HepG2 (cell line): ENCODE data around the gene CYSRT1. TPM values are rescaled to one million over a fixed set of nuclear protein-coding genes. Genes with fewer than 3 reads are reported as not detected.

Experiments
- HMGXB4 ChIP-seq, 2 experiments: sonication (generic) in 1 of 2; formaldehyde crosslinking in 1 of 2; IDR thresholded peaks; 2 replicates each; pipeline versions ENCODE4 v1.4.0 to v1.6.1; 2018 to 2020; ENCODE audit warnings: missing genetic modification reagents in 2 of 2, borderline replicate concordance in 1 of 2, low read depth in 1 of 2, mild to moderate bottlenecking in 1 of 2, missing biosample characterization in 1 of 2
- MTF1 ChIP-seq: sonication (generic); formaldehyde crosslinking; IDR thresholded peaks from 2 replicates; pipeline ENCODE4 v1.5.0; 2020; ENCODE audit warnings: missing genetic modification reagents
- NR2F1 ChIP-seq, 2 experiments: fragments of 450-650 bp in 1 of 2; formaldehyde crosslinking in 1 of 2; IDR thresholded peaks; 2 replicates each; pipeline versions ENCODE4 v1.5.0 to v1.6.1; 2016 to 2020; ENCODE audit warnings: mild to moderate bottlenecking in 1 of 2, missing compliant biosample characterization in 1 of 2, missing genetic modification reagents in 1 of 2, moderate library complexity in 1 of 2
- RBAK ChIP-seq: sonication (generic); formaldehyde crosslinking; IDR thresholded peaks from 2 replicates; pipeline ENCODE4 v1.5.1; 2020; ENCODE audit warnings: mild to moderate bottlenecking, missing genetic modification reagents
- SNAPC2 ChIP-seq: sonication (generic); formaldehyde crosslinking; IDR thresholded peaks from 2 replicates; pipeline ENCODE4 v1.8.1; 2022; ENCODE audit warnings: mild to moderate bottlenecking, missing genetic modification reagents
- TARDBP ChIP-seq: sonication (generic); formaldehyde crosslinking; IDR thresholded peaks from 2 replicates; pipeline ENCODE4 v1.8.0; 2022; ENCODE audit warnings: mild to moderate bottlenecking, missing genetic modification reagents
- THYN1 ChIP-seq: sonication (generic); formaldehyde crosslinking; IDR thresholded peaks from 2 replicates; pipeline ENCODE4 v1.8.1; 2023; ENCODE audit warnings: low read depth, mild to moderate bottlenecking, moderate library complexity, missing genetic modification reagents, borderline replicate concordance
- XRCC5 ChIP-seq: fragments of 200-400 bp; formaldehyde crosslinking; optimal IDR thresholded peaks from 2 replicates; pipeline ENCODE3; 2017; ENCODE audit warnings: mild to moderate bottlenecking, low read length
- ZBTB43 ChIP-seq: sonication (generic); formaldehyde crosslinking; conservative IDR thresholded peaks from 2 replicates; pipeline ENCODE4 v1.4.0; 2020; ENCODE audit warnings: missing genetic modification reagents
- ZMYM2 ChIP-seq: sonication (generic); formaldehyde crosslinking; IDR thresholded peaks from 2 replicates; pipeline ENCODE4 v1.8.0; 2022; ENCODE audit warnings: mild to moderate bottlenecking, missing genetic modification reagents
- ZMYM3 ChIP-seq: sonication (generic); formaldehyde crosslinking; IDR thresholded peaks from 2 replicates; pipeline ENCODE4 v1.5.1; 2020; ENCODE audit warnings: mild to moderate bottlenecking, missing genetic modification reagents
- ZNF101 ChIP-seq: sonication (generic); formaldehyde crosslinking; IDR thresholded peaks from 2 replicates; pipeline ENCODE4 v1.4.0; 2020; ENCODE audit warnings: mild to moderate bottlenecking, low read depth, missing genetic modification reagents, borderline replicate concordance
- ZNF333 ChIP-seq: sonication (generic); formaldehyde crosslinking; IDR thresholded peaks from 2 replicates; pipeline ENCODE4 v1.4.0; 2020; ENCODE audit warnings: mild to moderate bottlenecking, missing genetic modification reagents, borderline replicate concordance
- ZNF496 ChIP-seq: sonication (generic); formaldehyde crosslinking; IDR thresholded peaks from 2 replicates; pipeline ENCODE4 v1.8.1; 2023; ENCODE audit warnings: mild to moderate bottlenecking, moderate library complexity, missing genetic modification reagents; ENCODE audit not compliant: insufficient replicate concordance
- ZNF720 ChIP-seq: sonication (generic); formaldehyde crosslinking; IDR thresholded peaks from 2 replicates; pipeline ENCODE4 v1.4.0; 2020; ENCODE audit warnings: missing genetic modification reagents
- ZNF761 ChIP-seq: sonication (generic); formaldehyde crosslinking; conservative IDR thresholded peaks from 2 replicates; pipeline ENCODE4 v1.4.0; 2020; ENCODE audit warnings: mild to moderate bottlenecking, missing genetic modification reagents
- ZNF772 ChIP-seq: sonication (generic); formaldehyde crosslinking; IDR thresholded peaks from 2 replicates; pipeline ENCODE4 v1.5.0; 2020; ENCODE audit warnings: mild to moderate bottlenecking, missing genetic modification reagents
- ZNF775 ChIP-seq: sonication (generic); formaldehyde crosslinking; IDR thresholded peaks from 2 replicates; pipeline ENCODE4 v1.4.0; 2020; ENCODE audit warnings: missing genetic modification reagents, mild to moderate bottlenecking, moderate library complexity, borderline replicate concordance
- polyA plus RNA-seq, 8 experiments: library from polyadenylated mRNA; depleted of rRNA in 3 of 8; stranded (reverse) in 7 of 8; unstranded in 1 of 8; fragments of >200 nt; fragmentation: Illumina TruSeq in 4 of 8; extraction: Trizol in 4 of 8; gene quantifications; 2 replicates each; pipeline versions ENCODE4 v1.2.1 to v1.2.3, GENCODE V29; 2011 to 2016; ENCODE audit warnings: low read depth in 4 of 8, missing spikeins in 1 of 8, mixed read lengths in 1 of 8; ENCODE audit not compliant: insufficient read depth in 1 of 8
- total RNA-seq, 5 experiments: library from RNA; depleted of rRNA; stranded (reverse); fragments of >200 nt; fragmentation: Illumina TruSeq; extraction: Trizol; gene quantifications; 2 replicates each; pipeline ENCODE4 v1.2.3, GENCODE V29; 2016; ENCODE audit warnings: low read depth in 1 of 5
- TF ChIP-seq, protein P1 (sequence below): sonication (generic); formaldehyde crosslinking; IDR thresholded peaks from 2 replicates; pipeline ENCODE4 v1.5.0; 2020; ENCODE audit warnings: missing genetic modification reagents
- TF ChIP-seq, protein P2 (sequence below): sonication (generic); formaldehyde crosslinking; IDR thresholded peaks from 2 replicates; pipeline ENCODE4 v1.5.1; 2020; ENCODE audit warnings: missing genetic modification reagents, mild to moderate bottlenecking, borderline replicate concordance
- TF ChIP-seq, protein P3 (sequence below): sonication (generic); formaldehyde crosslinking; IDR thresholded peaks from 2 replicates; pipeline ENCODE4 v1.5.1; 2020; ENCODE audit warnings: missing genetic modification reagents, mild to moderate bottlenecking, borderline replicate concordance

CYSRT1 gene
- total and polyA plus RNA-seq, 2 of the 13 experiments (the other 11 are each of a cell fraction or from before 2014, with no cell fraction given), result 1.5 to 2.1 TPM

GRCh38 chr9:137254624-137255447 is 29.9 kb downstream of the CYSRT1 start, which contains the start of gene NELFB (continued):
- TF ChIP-seq TARDBP (CRISPR knock-in tag) (no peak), HMGXB4 (CRISPR knock-in tag; IDR thresholded peaks at IDR 0.05; ENCODE audit: borderline replicate concordance in 1 of 2, low read depth in 1 of 2) (peak; percentile 17 to 34; a peak in 2 of 4 replicates), ZNF101 (CRISPR knock-in tag) (no peak), ZNF333 (CRISPR knock-in tag) (no peak; the same call in 1 of the 2 replicates), NR2F1 (CRISPR knock-in tag; IDR thresholded peaks at IDR 0.05) (no peak), ZMYM3 (no peak), ZNF761 (no peak), ZBTB43 (0 out of 2 replicates have a peak, but pooled peaks have one; percentile 36), RBAK (CRISPR knock-in tag) (no peak), MTF1 (CRISPR knock-in tag) (no peak), THYN1 (no peak), SNAPC2 (CRISPR knock-in tag) (0 out of 2 replicates have a peak, but pooled peaks have one; percentile 21), ZNF720 (CRISPR knock-in tag) (no peak), XRCC5 (peak; percentile 59), ZNF772 (no peak), ZNF775 (CRISPR knock-in tag) (no peak), ZNF496 (CRISPR knock-in tag) (no peak), ZMYM2 (CRISPR knock-in tag) (no peak)
- TF ChIP-seq, protein P1, sequence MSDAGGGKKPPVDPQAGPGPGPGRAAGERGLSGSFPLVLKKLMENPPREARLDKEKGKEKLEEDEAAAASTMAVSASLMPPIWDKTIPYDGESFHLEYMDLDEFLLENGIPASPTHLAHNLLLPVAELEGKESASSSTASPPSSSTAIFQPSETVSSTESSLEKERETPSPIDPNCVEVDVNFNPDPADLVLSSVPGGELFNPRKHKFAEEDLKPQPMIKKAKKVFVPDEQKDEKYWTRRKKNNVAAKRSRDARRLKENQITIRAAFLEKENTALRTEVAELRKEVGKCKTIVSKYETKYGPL (CRISPR knock-in tag), result no peak
- TF ChIP-seq, protein P2, sequence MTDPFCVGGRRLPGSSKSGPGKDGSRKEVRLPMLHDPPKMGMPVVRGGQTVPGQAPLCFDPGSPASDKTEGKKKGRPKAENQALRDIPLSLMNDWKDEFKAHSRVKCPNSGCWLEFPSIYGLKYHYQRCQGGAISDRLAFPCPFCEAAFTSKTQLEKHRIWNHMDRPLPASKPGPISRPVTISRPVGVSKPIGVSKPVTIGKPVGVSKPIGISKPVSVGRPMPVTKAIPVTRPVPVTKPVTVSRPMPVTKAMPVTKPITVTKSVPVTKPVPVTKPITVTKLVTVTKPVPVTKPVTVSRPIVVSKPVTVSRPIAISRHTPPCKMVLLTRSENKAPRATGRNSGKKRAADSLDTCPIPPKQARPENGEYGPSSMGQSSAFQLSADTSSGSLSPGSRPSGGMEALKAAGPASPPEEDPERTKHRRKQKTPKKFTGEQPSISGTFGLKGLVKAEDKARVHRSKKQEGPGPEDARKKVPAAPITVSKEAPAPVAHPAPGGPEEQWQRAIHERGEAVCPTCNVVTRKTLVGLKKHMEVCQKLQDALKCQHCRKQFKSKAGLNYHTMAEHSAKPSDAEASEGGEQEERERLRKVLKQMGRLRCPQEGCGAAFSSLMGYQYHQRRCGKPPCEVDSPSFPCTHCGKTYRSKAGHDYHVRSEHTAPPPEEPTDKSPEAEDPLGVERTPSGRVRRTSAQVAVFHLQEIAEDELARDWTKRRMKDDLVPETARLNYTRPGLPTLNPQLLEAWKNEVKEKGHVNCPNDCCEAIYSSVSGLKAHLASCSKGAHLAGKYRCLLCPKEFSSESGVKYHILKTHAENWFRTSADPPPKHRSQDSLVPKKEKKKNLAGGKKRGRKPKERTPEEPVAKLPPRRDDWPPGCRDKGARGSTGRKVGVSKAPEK, result no peak
- TF ChIP-seq, protein P3, sequence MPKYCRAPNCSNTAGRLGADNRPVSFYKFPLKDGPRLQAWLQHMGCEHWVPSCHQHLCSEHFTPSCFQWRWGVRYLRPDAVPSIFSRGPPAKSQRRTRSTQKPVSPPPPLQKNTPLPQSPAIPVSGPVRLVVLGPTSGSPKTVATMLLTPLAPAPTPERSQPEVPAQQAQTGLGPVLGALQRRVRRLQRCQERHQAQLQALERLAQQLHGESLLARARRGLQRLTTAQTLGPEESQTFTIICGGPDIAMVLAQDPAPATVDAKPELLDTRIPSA (CRISPR knock-in tag), result no peak
